ENCODE measurements around the gene CCN5.

CCN5 gene

DNA sequence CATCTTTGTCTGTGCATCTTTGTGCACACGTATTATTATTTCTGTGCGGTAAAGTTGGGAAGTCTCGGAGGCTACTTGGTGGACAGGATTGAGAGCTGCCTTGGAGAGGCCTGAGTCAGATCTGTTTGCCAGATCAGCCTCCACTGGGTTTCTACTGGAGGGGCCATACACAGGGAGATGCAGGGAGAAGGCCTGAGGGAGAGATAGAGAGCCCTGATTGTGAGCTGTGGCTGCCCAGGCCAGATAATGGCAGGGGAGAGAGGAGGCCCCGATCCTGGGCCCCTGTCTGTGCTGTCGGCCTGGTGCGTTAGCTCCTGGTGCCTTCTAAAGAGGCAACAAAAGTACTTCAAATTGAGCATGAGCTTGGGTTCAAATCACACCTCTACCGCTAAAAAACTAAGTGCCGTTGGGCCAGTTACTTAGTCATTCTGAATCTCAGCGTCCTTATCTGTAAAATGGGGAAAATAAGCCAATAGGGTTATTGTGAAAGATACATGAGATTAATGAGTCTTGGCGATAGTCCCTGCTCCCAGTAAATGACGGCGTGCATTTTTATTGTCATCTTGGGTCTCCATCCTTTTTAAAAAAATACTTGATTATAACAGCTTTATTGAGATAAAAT, 36.1 kb upstream of the CCN5 start (continued):
- TF ChIP-seq, protein P1, sequence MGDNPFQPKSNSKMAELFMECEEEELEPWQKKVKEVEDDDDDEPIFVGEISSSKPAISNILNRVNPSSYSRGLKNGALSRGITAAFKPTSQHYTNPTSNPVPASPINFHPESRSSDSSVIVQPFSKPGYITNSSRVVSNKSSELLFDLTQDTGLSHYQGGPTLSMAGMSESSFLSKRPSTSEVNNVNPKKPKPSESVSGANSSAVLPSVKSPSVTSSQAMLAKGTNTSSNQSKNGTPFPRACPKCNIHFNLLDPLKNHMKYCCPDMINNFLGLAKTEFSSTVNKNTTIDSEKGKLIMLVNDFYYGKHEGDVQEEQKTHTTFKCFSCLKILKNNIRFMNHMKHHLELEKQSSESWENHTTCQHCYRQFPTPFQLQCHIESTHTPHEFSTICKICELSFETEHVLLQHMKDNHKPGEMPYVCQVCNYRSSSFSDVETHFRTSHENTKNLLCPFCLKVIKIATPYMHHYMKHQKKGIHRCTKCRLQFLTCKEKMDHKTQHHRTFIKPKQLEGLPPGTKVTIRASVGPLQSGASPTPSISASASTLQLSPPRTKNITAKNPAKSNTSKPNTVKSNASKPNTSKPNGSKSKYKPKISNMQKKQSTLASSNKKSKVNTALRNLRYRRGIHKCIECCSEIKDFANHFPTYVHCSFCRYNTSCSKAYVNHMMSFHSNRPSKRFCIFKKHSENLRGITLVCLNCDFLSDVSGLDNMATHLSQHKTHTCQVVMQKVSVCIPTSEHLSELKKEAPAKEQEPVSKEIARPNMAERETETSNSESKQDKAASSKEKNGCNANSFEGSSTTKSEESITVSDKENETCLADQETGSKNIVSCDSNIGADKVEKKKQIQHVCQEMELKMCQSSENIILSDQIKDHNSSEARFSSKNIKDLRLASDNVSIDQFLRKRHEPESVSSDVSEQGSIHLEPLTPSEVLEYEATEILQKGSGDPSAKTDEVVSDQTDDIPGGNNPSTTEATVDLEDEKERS (tag by site-specific recombination; IDR thresholded peaks at IDR 0.05): no peak

DNA sequence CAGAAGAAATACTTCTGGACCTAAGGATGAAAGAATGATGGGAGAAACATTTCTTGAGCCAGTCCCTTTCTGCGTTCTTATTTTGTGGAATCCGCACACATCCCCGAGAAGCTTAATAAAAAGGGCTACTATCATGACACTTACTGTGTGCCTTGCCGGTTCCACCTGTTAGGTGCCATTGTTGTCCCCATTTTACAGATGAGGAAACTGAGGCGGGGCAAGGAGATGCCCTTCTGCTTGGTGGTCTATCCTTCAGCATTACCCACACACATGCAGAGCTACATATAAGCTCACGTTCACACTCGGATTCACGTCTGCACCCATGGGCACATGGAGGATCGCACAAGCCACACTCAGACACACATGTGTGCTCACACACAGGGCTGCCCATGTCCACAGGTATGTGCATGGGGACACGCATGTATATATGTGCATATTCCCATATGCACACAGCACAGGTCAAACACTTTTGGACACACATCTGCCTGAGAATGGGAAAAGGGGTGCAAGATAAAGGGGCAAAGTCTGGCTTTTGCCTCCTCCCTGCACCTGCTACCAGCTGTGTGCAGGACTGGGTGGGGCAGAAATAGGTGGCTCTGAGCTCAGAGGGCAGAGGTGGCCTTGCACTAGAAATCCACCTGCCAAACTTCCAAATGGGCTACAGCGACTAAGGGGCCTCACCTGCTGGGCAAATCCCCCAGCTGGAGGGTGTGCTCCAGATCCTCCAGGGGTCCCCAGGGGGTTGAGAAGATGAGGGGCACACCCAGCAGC, 33.2 kb upstream of the CCN5 start:
- no peaks in the 10 kb centered on the region for H3K9me3 ChIP-seq (ENCODE audit: control insufficient read depth, insufficient read depth, low read depth, low read length)
- no peaks in the 10 kb centered on the region for H3K36me3 ChIP-seq (ENCODE audit: control insufficient read depth in 2 of 2, insufficient read depth in 1 of 2, low read length in 2 of 2)
- no peak overlapping the region for H3K27ac ChIP-seq (ENCODE audit: extremely low read depth, low read depth, low read length)
- POLR2A ChIA-PET: interaction anchor here (0.8 kb wide), 1 partner anchor 203 kb away, joined by 3 read pairs; the partner anchor contains the start of gene YWHAB
- no peak for TF ChIP-seq ZNF791 (tag by site-specific recombination; IDR thresholded peaks at IDR 0.05)
- no peak for TF ChIP-seq ZNF561 (tag by site-specific recombination; IDR thresholded peaks at IDR 0.05; ENCODE audit: borderline replicate concordance)
- TF ChIP-seq ZNF26 (tag by site-specific recombination; IDR thresholded peaks at IDR 0.05): no peak
- TF ChIP-seq REPIN1 (tag by site-specific recombination; IDR thresholded peaks at IDR 0.05; ENCODE audit: low read depth): no peak
- TF ChIP-seq ZNF114 (tag by site-specific recombination; IDR thresholded peaks at IDR 0.05): no peak
- TF ChIP-seq GLIS2 (tag by site-specific recombination; IDR thresholded peaks at IDR 0.05): no peak
- no peak for TF ChIP-seq ZNF157 (tag by site-specific recombination; IDR thresholded peaks at IDR 0.05)
- no peak for TF ChIP-seq YY1 (tag by site-specific recombination; IDR thresholded peaks at IDR 0.05)
- TF ChIP-seq IKZF3 (tag by site-specific recombination; IDR thresholded peaks at IDR 0.05): no peak
- TF ChIP-seq, protein P2, sequence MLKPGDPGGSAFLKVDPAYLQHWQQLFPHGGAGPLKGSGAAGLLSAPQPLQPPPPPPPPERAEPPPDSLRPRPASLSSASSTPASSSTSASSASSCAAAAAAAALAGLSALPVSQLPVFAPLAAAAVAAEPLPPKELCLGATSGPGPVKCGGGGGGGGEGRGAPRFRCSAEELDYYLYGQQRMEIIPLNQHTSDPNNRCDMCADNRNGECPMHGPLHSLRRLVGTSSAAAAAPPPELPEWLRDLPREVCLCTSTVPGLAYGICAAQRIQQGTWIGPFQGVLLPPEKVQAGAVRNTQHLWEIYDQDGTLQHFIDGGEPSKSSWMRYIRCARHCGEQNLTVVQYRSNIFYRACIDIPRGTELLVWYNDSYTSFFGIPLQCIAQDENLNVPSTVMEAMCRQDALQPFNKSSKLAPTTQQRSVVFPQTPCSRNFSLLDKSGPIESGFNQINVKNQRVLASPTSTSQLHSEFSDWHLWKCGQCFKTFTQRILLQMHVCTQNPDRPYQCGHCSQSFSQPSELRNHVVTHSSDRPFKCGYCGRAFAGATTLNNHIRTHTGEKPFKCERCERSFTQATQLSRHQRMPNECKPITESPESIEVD (tag by site-specific recombination; IDR thresholded peaks at IDR 0.05): no peak
- TF ChIP-seq ZFP69B (tag by site-specific recombination; IDR thresholded peaks at IDR 0.05): no peak
- TF ChIP-seq ZNF146 (tag by site-specific recombination; IDR thresholded peaks at IDR 0.05): no peak
- TF ChIP-seq OVOL3 (tag by site-specific recombination; IDR thresholded peaks at IDR 0.05): no peak
- TF ChIP-seq ZNF768 (tag by site-specific recombination; IDR thresholded peaks at IDR 0.05): no peak
- TF ChIP-seq, protein P3, sequence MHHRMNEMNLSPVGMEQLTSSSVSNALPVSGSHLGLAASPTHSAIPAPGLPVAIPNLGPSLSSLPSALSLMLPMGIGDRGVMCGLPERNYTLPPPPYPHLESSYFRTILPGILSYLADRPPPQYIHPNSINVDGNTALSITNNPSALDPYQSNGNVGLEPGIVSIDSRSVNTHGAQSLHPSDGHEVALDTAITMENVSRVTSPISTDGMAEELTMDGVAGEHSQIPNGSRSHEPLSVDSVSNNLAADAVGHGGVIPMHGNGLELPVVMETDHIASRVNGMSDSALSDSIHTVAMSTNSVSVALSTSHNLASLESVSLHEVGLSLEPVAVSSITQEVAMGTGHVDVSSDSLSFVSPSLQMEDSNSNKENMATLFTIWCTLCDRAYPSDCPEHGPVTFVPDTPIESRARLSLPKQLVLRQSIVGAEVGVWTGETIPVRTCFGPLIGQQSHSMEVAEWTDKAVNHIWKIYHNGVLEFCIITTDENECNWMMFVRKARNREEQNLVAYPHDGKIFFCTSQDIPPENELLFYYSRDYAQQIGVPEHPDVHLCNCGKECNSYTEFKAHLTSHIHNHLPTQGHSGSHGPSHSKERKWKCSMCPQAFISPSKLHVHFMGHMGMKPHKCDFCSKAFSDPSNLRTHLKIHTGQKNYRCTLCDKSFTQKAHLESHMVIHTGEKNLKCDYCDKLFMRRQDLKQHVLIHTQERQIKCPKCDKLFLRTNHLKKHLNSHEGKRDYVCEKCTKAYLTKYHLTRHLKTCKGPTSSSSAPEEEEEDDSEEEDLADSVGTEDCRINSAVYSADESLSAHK (tag by site-specific recombination; IDR thresholded peaks at IDR 0.05): no peak
- TF ChIP-seq, protein P4, sequence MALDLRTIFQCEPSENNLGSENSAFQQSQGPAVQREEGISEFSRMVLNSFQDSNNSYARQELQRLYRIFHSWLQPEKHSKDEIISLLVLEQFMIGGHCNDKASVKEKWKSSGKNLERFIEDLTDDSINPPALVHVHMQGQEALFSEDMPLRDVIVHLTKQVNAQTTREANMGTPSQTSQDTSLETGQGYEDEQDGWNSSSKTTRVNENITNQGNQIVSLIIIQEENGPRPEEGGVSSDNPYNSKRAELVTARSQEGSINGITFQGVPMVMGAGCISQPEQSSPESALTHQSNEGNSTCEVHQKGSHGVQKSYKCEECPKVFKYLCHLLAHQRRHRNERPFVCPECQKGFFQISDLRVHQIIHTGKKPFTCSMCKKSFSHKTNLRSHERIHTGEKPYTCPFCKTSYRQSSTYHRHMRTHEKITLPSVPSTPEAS (tag by site-specific recombination; IDR thresholded peaks at IDR 0.05): no peak
- no peak for TF ChIP-seq ZNF624 (tag by site-specific recombination; IDR thresholded peaks at IDR 0.05)
- TF ChIP-seq ZNF416 (tag by site-specific recombination; IDR thresholded peaks at IDR 0.05): no peak
- H3K4me1 ChIP-seq (ENCODE audit: control insufficient read depth, insufficient read depth, low read length): no peaks in the 10 kb centered on the region; the same call in 1 of the 2 replicates
- no peak overlapping the region for H3K4me3 ChIP-seq (ENCODE audit: low read depth, low read length)
- CTCF ChIA-PET: interaction anchor here (0.6 to 7.6 kb wide), 17 partner anchors 24 to 1077 kb away, joined by 3 to 208 read pairs (median 5); partner anchors contain the start of gene KCNK15
